Omental fat pad (tissue), 4 donors: ENCODE results near the gene TPST2. TPM values are rescaled to one million over a fixed set of nuclear protein-coding genes. Genes with fewer than 3 reads are reported as not detected.

ENCODE experiments used
- ATAC-seq: fragments of 150-250 bp; one replicate; pipeline ENCODE4 v1.9.1; 2016; ENCODE audit warnings: mild to moderate bottlenecking, moderate library complexity; ENCODE audit not compliant: low FRiP score
- DNase-seq: peaks from one replicate; pipeline ENCODE4 v3.0.0-alpha.2; 2019; ENCODE audit warnings: low spot score
- total RNA-seq, 4 donors: library from RNA; depleted of rRNA; stranded (reverse); fragments of >200 nt; gene quantifications; one replicate each; pipeline ENCODE4 v1.1.0, GENCODE V29; 2016
- TF ChIP-seq, protein P1 (sequence below), 3 donors: fragments of 450-650 bp; IDR thresholded peaks; one replicate each; pipeline ENCODE4 v1.5.1; 2016 to 2017; ENCODE audit warnings: antibody characterized with exemption in 3 of 3, mild to moderate bottlenecking in 3 of 3, moderate library complexity in 2 of 3

Gene TPST2
- total RNA-seq, 4 donors from 2014 or later = 39.5 to 101 (median 73.3) TPM

GRCh38 chr22:26545827-26546226 is 44.1 kb downstream of the TPST2 start:
- DNase-seq (no peak), ATAC-seq (no peak)
- TF ChIP-seq, protein P1, sequence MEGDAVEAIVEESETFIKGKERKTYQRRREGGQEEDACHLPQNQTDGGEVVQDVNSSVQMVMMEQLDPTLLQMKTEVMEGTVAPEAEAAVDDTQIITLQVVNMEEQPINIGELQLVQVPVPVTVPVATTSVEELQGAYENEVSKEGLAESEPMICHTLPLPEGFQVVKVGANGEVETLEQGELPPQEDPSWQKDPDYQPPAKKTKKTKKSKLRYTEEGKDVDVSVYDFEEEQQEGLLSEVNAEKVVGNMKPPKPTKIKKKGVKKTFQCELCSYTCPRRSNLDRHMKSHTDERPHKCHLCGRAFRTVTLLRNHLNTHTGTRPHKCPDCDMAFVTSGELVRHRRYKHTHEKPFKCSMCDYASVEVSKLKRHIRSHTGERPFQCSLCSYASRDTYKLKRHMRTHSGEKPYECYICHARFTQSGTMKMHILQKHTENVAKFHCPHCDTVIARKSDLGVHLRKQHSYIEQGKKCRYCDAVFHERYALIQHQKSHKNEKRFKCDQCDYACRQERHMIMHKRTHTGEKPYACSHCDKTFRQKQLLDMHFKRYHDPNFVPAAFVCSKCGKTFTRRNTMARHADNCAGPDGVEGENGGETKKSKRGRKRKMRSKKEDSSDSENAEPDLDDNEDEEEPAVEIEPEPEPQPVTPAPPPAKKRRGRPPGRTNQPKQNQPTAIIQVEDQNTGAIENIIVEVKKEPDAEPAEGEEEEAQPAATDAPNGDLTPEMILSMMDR (IDR thresholded peaks at IDR 0.05) = no peak

GRCh38 chr22:26545385-26545784 is 44.5 kb downstream of the TPST2 start:
- DNase-seq = no peak
- no peak for ATAC-seq
- TF ChIP-seq, protein P1 (IDR thresholded peaks at IDR 0.05) = no peak

- ATAC-seq = peak; percentile 9
- TF ChIP-seq, protein P1 (IDR thresholded peaks at IDR 0.05) = no peak
- DNase-seq = no peak
These were observed 45.4 kb downstream of the TPST2 start for GRCh38 chr22:26544489-26544888.

DNA sequence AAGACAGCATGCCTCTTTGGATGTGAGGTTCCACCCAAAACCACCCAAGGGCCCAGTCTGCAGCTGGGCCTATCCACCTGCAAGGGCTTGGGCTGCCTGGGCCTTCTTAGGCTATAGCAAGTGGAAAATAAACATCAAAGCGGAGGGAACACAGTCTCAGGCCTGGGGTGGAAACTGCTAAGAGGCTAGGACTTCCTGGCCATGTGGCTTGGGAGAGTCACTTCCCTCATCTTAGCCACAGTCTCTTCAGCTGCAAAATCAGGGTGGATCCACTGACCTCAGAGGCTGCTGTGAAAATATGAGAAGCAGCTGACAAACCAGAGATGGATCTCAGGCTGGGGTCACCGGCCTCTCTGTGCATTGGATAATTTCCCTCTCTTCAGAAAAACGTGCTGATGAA is 47.1 kb downstream of the TPST2 start:
- TF ChIP-seq, protein P1 (IDR thresholded peaks at IDR 0.05) = no peak
- no peak for ATAC-seq

GRCh38 chr22:26541167-26541819 is 48.6 kb downstream of the TPST2 start:
- no peak for ATAC-seq
- DNase-seq = no peak
- TF ChIP-seq, protein P1 (IDR thresholded peaks at IDR 0.05) = no peak

More for the DNA sequence above, 47.1 kb downstream of the TPST2 start:
- DNase-seq = no peak

DNA sequence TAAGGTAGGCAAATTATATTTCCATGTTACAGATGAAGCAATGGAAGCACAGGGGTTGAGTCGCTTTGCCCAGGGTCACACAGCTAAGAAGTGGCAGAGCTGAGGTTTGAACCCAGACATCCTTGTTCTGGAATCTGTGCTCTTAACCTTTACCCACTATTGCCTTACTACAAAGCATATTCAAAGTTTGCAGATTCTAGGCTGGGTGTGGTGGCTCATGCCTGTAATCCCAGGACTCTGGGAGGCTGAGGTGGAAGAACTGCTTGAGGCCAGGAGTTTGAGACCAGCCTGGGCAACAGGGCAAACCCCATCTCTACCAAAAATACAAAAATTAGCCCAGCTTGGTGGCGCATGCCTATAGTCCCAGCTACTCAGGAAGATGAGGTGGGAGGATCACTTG is 49.8 kb downstream of the TPST2 start:
- no peak for DNase-seq
- ATAC-seq = no peak

DNA sequence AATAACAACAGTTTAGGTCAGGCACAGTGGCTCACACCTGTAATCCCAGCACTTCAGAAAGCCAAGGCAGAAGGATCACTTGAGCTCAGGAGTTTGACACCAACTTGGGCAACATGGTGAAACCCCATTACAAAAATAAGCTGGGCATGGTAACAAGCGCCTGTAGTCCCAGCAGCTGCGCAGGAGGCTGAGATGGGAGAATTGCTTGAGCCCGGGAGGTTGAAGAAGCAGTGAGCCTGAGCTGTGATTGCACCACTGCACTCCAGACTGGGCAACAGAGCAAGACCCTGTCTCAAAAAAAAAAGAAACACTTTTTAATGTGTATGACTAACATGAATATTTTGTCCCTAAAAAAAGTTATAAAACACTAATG is 53.2 kb downstream of the TPST2 start:
- ATAC-seq (no peak), DNase-seq (no peak)
- TF ChIP-seq, protein P1 (IDR thresholded peaks at IDR 0.05) = no peak

More for the DNA sequence above, 49.8 kb downstream of the TPST2 start:
- TF ChIP-seq, protein P1 (IDR thresholded peaks at IDR 0.05) = no peak
